Peyer's patch (tissue), 4 donors: ENCODE results near the gene SIX1.

Source experiments
- POLR2A ChIP-seq, 2 donors: fragments of 450-650 bp; IDR thresholded peaks; one replicate each; pipeline ENCODE4 v1.5.1; 2017; ENCODE audit warnings: antibody characterized with exemption in 2 of 2, mild to moderate bottlenecking in 2 of 2, moderate library complexity in 2 of 2
- TF ChIP-seq, protein P1 (sequence below), 6 experiments: fragments of 450-650 bp in 4 of 6; fragments of 200-600 bp in 2 of 6; sonication (generic) in 1 of 6; IDR thresholded peaks; one replicate each; pipeline ENCODE4 v1.5.1; 2017 to 2019; ENCODE audit warnings: antibody characterized with exemption in 6 of 6, mild to moderate bottlenecking in 3 of 6, moderate library complexity in 1 of 6

- TF ChIP-seq, protein P1, sequence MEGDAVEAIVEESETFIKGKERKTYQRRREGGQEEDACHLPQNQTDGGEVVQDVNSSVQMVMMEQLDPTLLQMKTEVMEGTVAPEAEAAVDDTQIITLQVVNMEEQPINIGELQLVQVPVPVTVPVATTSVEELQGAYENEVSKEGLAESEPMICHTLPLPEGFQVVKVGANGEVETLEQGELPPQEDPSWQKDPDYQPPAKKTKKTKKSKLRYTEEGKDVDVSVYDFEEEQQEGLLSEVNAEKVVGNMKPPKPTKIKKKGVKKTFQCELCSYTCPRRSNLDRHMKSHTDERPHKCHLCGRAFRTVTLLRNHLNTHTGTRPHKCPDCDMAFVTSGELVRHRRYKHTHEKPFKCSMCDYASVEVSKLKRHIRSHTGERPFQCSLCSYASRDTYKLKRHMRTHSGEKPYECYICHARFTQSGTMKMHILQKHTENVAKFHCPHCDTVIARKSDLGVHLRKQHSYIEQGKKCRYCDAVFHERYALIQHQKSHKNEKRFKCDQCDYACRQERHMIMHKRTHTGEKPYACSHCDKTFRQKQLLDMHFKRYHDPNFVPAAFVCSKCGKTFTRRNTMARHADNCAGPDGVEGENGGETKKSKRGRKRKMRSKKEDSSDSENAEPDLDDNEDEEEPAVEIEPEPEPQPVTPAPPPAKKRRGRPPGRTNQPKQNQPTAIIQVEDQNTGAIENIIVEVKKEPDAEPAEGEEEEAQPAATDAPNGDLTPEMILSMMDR (IDR thresholded peaks at IDR 0.05): no peak
- no peak for TF ChIP-seq POLR2A (IDR thresholded peaks at IDR 0.05)
Measured at GRCh38 chr14:60652674-60653651, 3.7 kb upstream of the SIX1 start.
